OCI-LY3 (cell line): Measurements from ENCODE around the gene TRIM71.

ENCODE experiments used
- EZH2phosphoT487 ChIP-seq: fragments of 200-600 bp; shearing (Covaris generic); IDR thresholded peaks from 2 replicates; pipeline ENCODE4 v1.6.1; 2018; ENCODE audit warnings: antibody characterized with exemption, mixed run types, low read depth
- TF ChIP-seq, protein P1 (sequence below): fragments of 200-600, 300-600 bp; sonication (generic); IDR thresholded peaks from 2 replicates; pipeline ENCODE4 v1.5.1; 2014; ENCODE audit warnings: antibody characterized with exemption, low read length, low read depth

DNA sequence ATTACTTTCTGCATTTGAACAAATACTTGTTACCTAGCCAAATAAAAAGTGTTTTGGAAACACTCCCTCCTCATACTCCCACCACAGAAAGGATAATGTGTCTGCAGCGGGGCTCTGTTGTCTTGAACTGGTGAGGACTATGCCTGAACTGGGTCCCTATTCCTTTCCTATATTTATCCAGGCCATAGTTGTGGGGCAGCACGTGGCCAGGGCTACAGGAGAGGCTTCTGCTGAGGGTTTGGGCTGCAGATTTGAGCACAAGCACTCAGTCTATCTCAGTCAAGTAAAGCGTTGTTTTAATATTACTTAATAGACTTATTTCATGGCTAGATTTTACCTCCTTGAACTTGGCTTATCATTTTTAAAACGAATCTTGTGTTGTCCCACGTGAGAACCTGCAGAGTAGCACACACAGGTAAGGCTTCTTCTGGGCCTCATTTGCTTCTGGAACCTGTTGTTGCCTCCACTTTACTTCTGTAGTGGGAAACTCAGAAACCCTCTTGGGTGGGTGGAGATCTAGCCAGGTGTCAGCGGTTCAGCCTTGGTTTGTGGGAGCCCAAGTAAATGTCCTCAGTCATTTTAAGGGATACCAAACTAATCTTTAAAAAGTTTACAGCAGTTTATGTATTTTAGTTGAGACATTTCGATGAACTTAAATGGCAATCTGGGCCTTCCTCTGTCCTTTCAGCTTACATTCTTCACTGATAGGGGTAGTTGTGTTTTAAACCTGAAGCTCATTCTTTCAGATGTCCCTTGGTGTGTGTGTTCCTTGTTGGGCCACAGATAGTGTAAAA lies 51.1 kb downstream of the TRIM71 start:
- TF ChIP-seq, protein P1, sequence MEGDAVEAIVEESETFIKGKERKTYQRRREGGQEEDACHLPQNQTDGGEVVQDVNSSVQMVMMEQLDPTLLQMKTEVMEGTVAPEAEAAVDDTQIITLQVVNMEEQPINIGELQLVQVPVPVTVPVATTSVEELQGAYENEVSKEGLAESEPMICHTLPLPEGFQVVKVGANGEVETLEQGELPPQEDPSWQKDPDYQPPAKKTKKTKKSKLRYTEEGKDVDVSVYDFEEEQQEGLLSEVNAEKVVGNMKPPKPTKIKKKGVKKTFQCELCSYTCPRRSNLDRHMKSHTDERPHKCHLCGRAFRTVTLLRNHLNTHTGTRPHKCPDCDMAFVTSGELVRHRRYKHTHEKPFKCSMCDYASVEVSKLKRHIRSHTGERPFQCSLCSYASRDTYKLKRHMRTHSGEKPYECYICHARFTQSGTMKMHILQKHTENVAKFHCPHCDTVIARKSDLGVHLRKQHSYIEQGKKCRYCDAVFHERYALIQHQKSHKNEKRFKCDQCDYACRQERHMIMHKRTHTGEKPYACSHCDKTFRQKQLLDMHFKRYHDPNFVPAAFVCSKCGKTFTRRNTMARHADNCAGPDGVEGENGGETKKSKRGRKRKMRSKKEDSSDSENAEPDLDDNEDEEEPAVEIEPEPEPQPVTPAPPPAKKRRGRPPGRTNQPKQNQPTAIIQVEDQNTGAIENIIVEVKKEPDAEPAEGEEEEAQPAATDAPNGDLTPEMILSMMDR, result no peak
- no peak for TF ChIP-seq EZH2phosphoT487
